ENCODE measurements around the gene NRF1.

NRF1 gene

DNA sequence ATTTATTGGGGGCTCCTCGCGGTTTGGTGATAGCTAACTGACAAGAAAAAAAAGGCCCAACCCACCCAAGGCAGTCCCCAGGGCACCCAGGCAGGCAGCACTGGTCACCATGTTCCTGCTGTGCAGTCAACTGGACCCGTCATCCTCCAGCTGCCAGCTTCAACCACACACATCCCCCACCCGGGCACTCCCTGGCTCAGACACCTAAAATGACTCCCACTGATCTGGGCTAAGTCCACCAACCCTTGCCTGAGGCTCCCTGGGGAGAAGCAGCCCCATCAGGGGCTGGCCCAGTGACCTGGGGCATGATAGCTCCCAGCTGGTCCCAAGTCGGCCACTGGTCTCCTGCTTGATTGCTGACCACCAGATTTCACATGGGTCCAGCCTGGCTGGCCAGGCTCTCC lies 161.8 kb downstream of the NRF1 start:
- no peak for DNase-seq

DNA sequence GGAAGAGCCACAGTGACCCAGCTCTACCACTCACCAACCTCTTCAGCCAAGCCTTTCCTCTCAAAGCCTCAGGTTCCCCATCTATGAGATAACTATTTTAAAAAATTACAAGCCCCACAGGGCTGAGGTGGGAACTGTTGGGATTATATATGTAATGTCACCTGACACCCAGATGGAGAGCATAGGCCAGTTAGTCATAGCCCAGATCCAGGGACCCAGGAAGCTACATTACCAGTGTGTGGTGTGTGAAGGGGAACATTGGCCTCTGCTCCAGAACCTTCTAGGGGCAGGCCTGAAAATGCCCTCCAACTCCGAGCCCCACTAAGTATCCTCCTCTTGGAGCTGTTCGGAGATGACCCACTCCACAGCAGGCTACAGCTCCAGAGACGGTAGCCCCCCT lies 162.4 kb downstream of the NRF1 start:
- peak; percentile 74 for DNase-seq

- DNase-seq, result peak; percentile 97
Measured at GRCh38 chr7:129774359-129774758, 162.8 kb downstream of the NRF1 start.

DNA sequence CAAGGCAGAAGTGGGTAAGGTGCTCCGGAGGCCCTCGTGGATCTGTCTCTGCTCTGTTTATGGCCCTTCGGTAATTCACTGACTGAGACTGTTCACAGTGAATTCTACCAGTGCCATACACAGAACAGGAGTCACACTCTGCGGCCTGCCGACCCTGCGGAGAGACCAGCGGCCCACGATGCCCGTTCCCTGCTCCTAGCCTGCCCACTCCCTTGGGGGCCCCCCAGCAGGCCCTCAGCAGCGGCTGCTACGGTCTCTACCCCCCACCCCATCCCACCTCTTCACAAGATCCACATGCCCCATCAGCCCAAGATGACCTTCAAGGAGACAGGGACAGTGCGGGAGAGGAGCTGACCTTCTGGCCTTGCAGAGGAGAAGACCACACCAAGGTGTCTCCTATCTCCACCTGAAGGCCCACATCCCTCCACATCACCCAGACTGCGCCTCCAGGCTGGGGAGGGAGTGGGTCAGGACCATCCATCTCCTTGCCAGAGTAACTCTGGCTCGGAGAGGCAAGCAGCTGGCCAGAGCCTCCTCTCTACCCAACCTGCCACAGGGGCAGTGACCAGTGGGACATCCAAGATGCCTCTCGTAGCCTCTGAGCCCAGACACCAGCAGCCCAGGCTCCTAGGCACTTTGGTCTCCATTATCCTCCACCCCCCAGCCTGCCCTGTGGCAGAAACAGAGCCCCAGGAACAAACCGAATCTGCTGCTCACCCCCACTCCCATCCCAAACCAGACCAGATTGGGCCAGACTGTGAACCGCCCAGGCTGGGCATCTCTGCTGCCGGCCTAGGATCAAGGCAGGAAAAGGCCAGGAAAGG lies 163.6 kb downstream of the NRF1 start:
- DNase-seq, result no peak

DNA sequence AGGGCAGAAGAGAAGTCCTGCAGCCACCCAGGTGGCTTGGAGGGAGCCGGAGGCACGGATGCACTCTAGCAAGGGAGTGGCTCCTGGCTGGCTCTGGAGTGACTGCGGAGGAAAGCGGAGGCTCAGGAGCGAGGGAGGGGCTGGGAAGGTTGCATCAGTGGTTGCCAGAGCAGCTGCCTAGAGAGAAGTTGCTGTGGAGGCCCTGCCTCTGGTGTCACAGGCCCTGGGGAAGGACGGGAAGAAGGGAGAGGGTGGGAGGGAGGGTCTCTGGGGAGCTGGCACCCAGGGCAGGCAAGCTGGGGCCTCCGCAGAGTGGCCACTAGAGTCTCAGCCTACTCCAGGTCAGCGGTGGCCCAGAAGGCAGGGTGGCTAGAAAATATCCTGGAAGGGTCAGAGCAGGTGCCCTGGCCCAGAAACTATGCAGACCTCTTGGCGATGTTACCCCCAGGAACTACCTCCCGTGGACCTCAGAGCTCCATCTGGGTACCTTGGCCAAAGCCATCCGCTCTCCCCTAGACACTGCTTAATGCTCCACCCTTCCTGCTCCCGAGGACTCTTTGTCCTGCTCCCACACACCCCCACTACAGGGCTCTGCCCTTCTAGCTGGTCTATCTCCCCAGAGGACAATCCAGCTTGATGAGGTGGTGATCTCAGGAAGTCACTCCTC lies 164.3 kb downstream of the NRF1 start:
- DNase-seq, result peak; percentile 45

DNA sequence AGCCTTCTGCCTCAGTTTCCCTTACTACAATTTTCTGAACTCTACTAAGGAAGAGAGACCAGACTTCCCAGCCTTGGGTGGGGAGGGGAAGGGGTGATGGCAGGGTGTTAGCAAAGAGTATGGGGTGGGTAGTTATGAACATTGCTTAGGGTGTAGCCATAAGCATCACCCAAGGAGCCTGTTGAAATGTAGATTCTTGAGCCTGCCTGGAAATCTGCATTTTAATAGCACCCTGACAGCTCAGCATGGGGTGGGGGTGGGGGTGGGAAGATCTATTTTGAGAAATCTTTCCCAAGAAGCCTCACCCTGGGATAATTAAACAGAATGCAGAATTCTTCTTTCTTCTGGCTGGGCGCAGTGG lies 164.8 kb downstream of the NRF1 start:
- DNase-seq, result no peak

GRCh38 chr7:129777195-129777844 lies 165.8 kb downstream of the NRF1 start:
- DNase-seq, result no peak

DNA sequence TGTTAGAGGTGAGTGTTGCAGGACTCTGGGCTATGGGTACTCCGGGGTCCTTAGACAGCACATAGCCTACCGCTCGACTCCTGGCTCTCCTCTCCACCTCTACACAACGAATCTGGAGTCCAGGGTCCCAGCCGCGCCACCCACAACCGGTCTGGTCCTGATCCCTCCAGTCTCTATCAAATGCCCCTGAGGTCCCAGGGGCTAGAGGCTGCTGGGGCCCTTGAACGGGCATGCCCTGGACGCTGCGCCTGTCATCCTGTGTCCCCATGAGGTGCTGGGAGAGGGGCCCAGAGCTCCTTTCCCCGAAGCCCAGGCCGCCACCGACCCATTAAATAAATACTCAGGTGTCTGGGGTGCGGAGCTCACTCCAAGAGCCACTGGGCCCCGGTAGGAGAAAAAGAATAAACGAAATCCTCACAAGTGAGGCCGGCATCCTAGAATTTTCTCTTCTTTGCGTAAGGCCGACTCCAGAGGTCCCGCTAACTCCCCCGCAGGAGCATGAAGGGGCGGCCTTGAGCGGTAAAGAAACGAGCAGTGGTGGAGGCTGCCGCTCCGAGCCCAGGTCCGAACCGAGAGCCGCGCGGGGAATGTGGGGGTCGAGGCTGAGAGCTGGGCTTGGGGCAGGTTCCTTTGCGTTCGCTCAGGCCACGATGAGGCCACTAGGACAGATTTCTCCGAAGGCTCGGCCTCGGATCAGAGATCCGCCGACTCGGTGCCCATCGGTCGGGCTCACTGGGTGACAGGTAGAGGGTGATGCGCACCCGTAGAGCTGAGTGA lies 166.7 kb downstream of the NRF1 start:
- no peak for DNase-seq

DNA sequence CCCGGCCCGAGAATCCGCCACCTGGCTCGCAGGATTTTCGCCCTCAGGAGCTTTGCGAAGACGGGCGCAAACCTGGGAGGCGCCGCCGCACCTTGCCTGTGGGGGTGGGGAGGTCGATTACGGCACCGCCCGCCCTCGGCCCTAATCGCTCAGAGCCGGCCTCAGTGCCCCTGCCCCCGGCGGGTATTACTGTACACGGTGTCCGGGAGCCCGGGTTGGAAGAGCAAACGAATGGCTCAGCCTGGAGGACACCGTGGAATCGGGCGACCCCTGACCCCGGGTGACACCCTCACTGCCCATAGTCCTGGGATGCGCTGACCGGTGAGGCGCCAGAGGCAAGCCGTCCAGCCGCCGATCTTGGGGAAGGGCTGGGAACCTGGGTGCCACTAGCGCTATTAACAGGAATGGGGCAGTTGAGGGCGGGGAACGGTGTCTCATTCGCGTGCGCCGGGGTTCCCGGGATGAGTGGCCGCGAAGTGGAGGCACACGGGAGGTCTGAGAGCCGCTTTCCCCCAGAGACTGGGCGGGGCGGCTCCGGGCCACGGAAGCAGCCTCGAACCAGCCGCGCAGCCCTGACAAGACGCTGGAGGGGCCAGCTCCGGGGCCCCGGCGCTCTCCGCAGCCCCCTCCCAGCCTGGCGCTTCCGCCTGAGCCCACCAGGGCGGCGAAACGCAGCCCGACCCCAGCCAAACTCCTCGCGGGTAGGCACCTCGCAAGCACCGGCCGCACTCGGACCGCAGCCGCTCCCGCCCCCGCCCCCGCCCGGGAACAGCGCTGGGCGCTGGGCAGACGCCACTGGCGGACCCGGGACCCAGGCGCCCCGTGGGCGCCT lies 167.5 kb downstream of the NRF1 start:
- DNase-seq, result no peak

DNA sequence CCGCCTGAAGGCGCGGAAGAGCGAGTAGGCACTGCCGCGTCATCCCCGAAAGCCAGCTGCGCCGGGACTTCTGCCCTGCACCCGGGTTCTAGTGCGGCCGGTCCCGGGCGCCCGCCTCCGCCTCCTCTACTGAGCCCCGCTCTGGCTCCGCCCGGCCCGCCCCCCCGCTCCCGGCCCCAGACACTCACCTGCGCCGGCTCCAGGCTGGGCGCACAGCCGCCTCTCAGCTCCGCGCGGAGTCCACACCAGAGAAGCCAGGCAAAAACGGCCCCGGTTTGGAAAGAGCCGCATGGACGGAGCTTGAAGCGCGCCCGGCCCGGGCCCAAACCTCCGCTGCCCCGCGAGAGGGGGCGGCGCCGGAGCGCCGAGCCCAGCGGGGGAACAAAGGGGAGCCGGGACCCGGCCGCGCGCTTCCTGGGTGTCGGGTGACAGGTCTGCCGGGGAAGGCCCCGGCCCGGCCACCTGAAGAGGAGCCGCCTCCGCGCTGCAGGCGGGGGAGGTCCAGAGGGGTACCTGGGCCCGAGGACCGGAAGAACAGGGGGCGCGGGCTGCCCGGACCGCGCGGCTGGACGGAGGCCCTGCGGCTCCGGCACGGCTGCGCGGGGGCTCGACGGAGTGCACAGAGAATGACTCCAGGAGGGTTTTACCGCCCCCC lies 168.2 kb downstream of the NRF1 start:
- peak; percentile 43 for DNase-seq

DNA sequence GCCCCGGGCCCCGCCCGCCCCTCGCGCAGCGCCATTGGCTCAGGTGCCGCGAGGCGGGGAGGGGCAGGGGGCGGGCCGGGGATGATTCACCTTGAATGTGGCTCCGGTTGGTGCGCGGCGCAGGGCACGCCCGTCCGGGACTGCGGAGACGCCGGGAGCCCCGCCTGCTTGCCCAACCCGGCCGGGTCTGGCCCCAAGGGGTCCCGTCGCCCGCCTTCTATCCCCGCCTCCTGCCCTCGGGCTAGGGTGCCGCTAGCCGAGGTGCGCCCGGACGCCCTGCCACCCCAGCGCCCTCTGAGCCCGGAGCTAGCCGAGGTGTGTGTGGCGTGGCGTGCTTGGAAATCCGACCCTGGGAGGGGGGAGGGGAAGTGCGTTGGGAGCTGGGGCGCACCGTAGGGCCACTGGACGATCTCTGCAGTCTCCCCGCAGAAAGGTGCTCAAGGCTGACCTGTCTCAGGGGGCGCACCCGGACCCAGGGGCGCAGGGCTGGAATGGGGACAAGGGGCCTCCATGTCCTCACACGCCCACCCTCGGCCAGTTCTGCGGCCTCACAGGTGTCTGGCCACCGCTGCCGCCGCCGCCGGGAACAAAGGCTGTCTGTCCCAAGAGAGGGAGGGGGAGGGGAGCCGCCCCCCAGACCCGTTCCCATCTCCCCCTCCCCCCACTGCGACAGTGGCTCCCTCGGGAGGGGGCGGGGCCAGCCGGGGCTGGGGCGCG lies 168.9 kb downstream of the NRF1 start:
- peak; percentile 81 for DNase-seq

- DNase-seq, result peak; percentile 47
Measured at GRCh38 chr7:129780974-129781927, 169.7 kb downstream of the NRF1 start.

- DNase-seq, result no peak
Measured at GRCh38 chr7:129781928-129782817, 170.7 kb downstream of the NRF1 start.

DNA sequence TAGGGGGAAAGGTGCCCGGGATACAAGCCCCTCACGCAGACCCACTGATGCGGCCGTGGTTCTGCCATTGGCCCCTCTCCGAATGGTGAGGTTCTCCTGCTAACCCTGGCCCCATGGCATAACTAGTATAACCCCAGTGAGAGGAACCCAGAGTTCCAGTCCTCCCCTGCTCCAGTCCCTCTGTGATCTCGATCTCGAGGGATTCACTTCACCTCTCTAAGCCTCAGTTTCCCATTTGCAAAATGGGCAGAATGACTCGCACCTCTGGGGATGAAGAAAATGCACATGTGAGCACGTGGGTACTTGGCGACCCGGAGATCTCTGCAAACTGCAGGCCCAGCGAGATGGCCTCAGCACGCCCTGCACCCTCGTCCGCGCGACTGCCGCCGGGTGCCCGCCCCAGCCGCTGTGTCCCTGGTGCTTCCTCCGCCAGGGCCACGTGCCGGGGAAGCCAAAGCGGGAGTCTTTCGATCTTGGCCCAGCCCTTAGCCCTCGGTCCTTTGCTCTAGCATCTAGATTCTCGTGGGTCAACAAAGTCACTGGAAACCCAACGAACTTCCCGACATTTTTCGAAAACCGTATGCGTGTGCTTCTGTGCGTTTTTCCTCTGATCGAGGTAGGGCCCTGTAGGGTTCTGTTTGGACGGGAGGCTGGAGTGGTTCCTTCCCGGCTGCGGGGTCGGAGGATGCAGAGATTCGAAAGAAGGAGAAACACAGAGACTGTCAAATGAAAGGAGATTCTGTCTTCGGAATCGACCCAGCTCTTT lies 171.5 kb downstream of the NRF1 start:
- DNase-seq, result no peak

DNA sequence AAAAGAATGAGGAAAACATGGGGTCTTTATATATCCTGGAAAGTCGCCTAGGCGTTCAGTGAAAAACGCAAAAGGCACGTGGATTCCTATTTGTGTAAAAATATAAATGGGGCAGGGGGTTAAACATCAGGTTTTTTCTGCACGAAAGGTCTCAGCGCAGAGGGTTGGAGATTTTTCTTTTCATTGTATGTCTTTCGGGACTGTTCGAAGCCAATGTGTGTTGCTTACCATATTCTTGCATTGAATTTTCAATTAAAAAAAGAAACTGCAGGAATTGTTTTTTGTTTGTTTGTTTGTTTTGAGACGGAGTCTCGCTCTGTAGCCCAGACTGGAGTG lies 172.0 kb downstream of the NRF1 start:
- DNase-seq, result no peak

- no peak for DNase-seq
Measured at GRCh38 chr7:129784437-129784782, 172.9 kb downstream of the NRF1 start.

- DNase-seq, result no peak
Measured at GRCh38 chr7:129784783-129785684, 173.5 kb downstream of the NRF1 start.
